ENCODE data around the gene TSPYL6.

TSPYL6 gene

GRCh38 chr2:54207666-54208195 is 48.3 kb downstream of the TSPYL6 start:
- Histone ChIP-seq H3K27ac (peak overlapping the region in 8 of 21 experiments; percentile 4 to 46 (median 34)), H3K4me3 (no peak overlapping the region)

GRCh38 chr2:54206596-54206995 is 49.4 kb downstream of the TSPYL6 start:
- Histone ChIP-seq H3K27ac (no peak overlapping the region), H3K4me3 (no peak overlapping the region)

- Histone ChIP-seq H3K4me3 (no peak overlapping the region), H3K27ac (no peak overlapping the region)
Measured at GRCh38 chr2:54204476-54204875, 51.6 kb downstream of the TSPYL6 start.

Measured in skin epidermis (tissue), 12 donors.